ENCODE results near the gene A2M.

The A2M gene

GRCh38 chr12:9034095-9034494 lies 81.6 kb downstream of the A2M start:
- no CpG with 5 or more reads among the region's 6 CpGs for WGBS (ENCODE audit: insufficient coverage, insufficient read length)
- Histone ChIP-seq H3K4me3 (ENCODE audit: low read length) (no peak overlapping the region), H3K27me3 (ENCODE audit: control insufficient read depth, insufficient read depth, low read length) (no peaks in the 10 kb centered on the region), H3K36me3 (ENCODE audit: control insufficient read depth, insufficient read depth, low read length) (no peaks in the 10 kb centered on the region), H3K27ac (ENCODE audit: low read length) (no peak overlapping the region), H3K9me3 (ENCODE audit: control insufficient read depth, insufficient read depth, low read length) (no peaks in the 10 kb centered on the region), H3K4me1 (ENCODE audit: control insufficient read depth, insufficient read depth, low read length) (no peaks in the 10 kb centered on the region)
- DNase-seq (ENCODE audit: low read depth, low spot score) = no peak

- no peaks in the 10 kb centered on the region for H3K9me3 ChIP-seq (ENCODE audit: control insufficient read depth, insufficient read depth, low read length)
- DNase-seq (ENCODE audit: low read depth, low spot score) = no peak
- WGBS (ENCODE audit: insufficient coverage, insufficient read length) = no CpG with 5 or more reads among the region's 2 CpGs
- H3K4me1 ChIP-seq (ENCODE audit: control insufficient read depth, insufficient read depth, low read length) = no peaks in the 10 kb centered on the region
- no peaks in the 10 kb centered on the region for H3K36me3 ChIP-seq (ENCODE audit: control insufficient read depth, insufficient read depth, low read length)
- H3K27ac ChIP-seq (ENCODE audit: low read length) = no peak overlapping the region
- no peak overlapping the region for H3K4me3 ChIP-seq (ENCODE audit: low read length)
- no peaks in the 10 kb centered on the region for H3K27me3 ChIP-seq (ENCODE audit: control insufficient read depth, insufficient read depth, low read length)
Observed at GRCh38 chr12:9033265-9033887, 82.3 kb downstream of the A2M start.

- Histone ChIP-seq H3K4me3 (ENCODE audit: low read length) (no peak overlapping the region), H3K4me1 (ENCODE audit: control insufficient read depth, insufficient read depth, low read length) (no peaks in the 10 kb centered on the region), H3K27ac (ENCODE audit: low read length) (no peak overlapping the region), H3K9me3 (ENCODE audit: control insufficient read depth, insufficient read depth, low read length) (no peaks in the 10 kb centered on the region), H3K36me3 (ENCODE audit: control insufficient read depth, insufficient read depth, low read length) (no peaks in the 10 kb centered on the region), H3K27me3 (ENCODE audit: control insufficient read depth, insufficient read depth, low read length) (no peaks in the 10 kb centered on the region)
- WGBS (ENCODE audit: insufficient coverage, insufficient read length) = no CpG with 5 or more reads among the region's 5 CpGs
- no peak for DNase-seq (ENCODE audit: low read depth, low spot score)
Observed at GRCh38 chr12:9032202-9032964, 83.3 kb downstream of the A2M start.

GRCh38 chr12:9030776-9031175 lies 84.9 kb downstream of the A2M start:
- no peaks in the 10 kb centered on the region for H3K27me3 ChIP-seq (ENCODE audit: control insufficient read depth, insufficient read depth, low read length)
- DNase-seq (ENCODE audit: low read depth, low spot score) = no peak
- no peak overlapping the region for H3K27ac ChIP-seq (ENCODE audit: low read length)
- H3K4me3 ChIP-seq (ENCODE audit: low read length) = no peak overlapping the region
- WGBS (ENCODE audit: insufficient coverage, insufficient read length) = no CpG with 5 or more reads among the region's 2 CpGs
- no peaks in the 10 kb centered on the region for H3K36me3 ChIP-seq (ENCODE audit: control insufficient read depth, insufficient read depth, low read length)
- H3K4me1 ChIP-seq (ENCODE audit: control insufficient read depth, insufficient read depth, low read length) = no peaks in the 10 kb centered on the region
- H3K9me3 ChIP-seq (ENCODE audit: control insufficient read depth, insufficient read depth, low read length) = no peaks in the 10 kb centered on the region

GRCh38 chr12:9027161-9028059 lies 88.3 kb downstream of the A2M start:
- WGBS (ENCODE audit: insufficient coverage, insufficient read length) = no CpG with 5 or more reads among the region's 7 CpGs
- no peaks in the 10 kb centered on the region for H3K9me3 ChIP-seq (ENCODE audit: control insufficient read depth, insufficient read depth, low read length)
- no peaks in the 10 kb centered on the region for H3K27me3 ChIP-seq (ENCODE audit: control insufficient read depth, insufficient read depth, low read length)
- no peak overlapping the region for H3K4me3 ChIP-seq (ENCODE audit: low read length)
- H3K36me3 ChIP-seq (ENCODE audit: control insufficient read depth, insufficient read depth, low read length) = no peaks in the 10 kb centered on the region
- H3K4me1 ChIP-seq (ENCODE audit: control insufficient read depth, insufficient read depth, low read length) = no peaks in the 10 kb centered on the region
- H3K27ac ChIP-seq (ENCODE audit: low read length) = no peak overlapping the region
- DNase-seq (ENCODE audit: low read depth, low spot score) = no peak

GRCh38 chr12:9024512-9024911 lies 91.2 kb downstream of the A2M start:
- H3K36me3 ChIP-seq (ENCODE audit: control insufficient read depth, insufficient read depth, low read length) = no peaks in the 10 kb centered on the region

GRCh38 chr12:9022592-9022991 lies 93.1 kb downstream of the A2M start:
- WGBS (ENCODE audit: insufficient coverage, insufficient read length) = no CpG with 5 or more reads among the region's 2 CpGs
- no peak overlapping the region for H3K27ac ChIP-seq (ENCODE audit: low read length)
- no peaks in the 10 kb centered on the region for H3K4me1 ChIP-seq (ENCODE audit: control insufficient read depth, insufficient read depth, low read length)
- no peak overlapping the region for H3K4me3 ChIP-seq (ENCODE audit: low read length)
- H3K27me3 ChIP-seq (ENCODE audit: control insufficient read depth, insufficient read depth, low read length) = no peaks in the 10 kb centered on the region
- no peaks in the 10 kb centered on the region for H3K9me3 ChIP-seq (ENCODE audit: control insufficient read depth, insufficient read depth, low read length)
- H3K36me3 ChIP-seq (ENCODE audit: control insufficient read depth, insufficient read depth, low read length) = no peaks in the 10 kb centered on the region
- no peak for DNase-seq (ENCODE audit: low read depth, low spot score)

More at GRCh38 chr12:9024512-9024911, 91.2 kb downstream of the A2M start:
- H3K4me1 ChIP-seq (ENCODE audit: control insufficient read depth, insufficient read depth, low read length) = no peaks in the 10 kb centered on the region
- H3K27ac ChIP-seq (ENCODE audit: low read length) = no peak overlapping the region
- H3K27me3 ChIP-seq (ENCODE audit: control insufficient read depth, insufficient read depth, low read length) = no peaks in the 10 kb centered on the region
- H3K9me3 ChIP-seq (ENCODE audit: control insufficient read depth, insufficient read depth, low read length) = no peaks in the 10 kb centered on the region
- no CpG with 5 or more reads among the region's 2 CpGs for WGBS (ENCODE audit: insufficient coverage, insufficient read length)
- DNase-seq (ENCODE audit: low read depth, low spot score) = no peak
- H3K4me3 ChIP-seq (ENCODE audit: low read length) = no peak overlapping the region

All from iPS DF 6.9 (cell line).